ENCODE measurements around the gene STAP2. TPM values are rescaled to one million over a fixed set of nuclear protein-coding genes. Genes with fewer than 3 reads are reported as not detected.
A peak's percentile ranks its signal among the peaks of the same experiment; 100 is the strongest.

Gene STAP2
- total and polyA plus RNA-seq, 9 of the 15 experiments (the other 6 are each of a cell fraction or from before 2014, with no cell fraction given): 1.2 to 9.8 (median 4.5) TPM

DNA sequence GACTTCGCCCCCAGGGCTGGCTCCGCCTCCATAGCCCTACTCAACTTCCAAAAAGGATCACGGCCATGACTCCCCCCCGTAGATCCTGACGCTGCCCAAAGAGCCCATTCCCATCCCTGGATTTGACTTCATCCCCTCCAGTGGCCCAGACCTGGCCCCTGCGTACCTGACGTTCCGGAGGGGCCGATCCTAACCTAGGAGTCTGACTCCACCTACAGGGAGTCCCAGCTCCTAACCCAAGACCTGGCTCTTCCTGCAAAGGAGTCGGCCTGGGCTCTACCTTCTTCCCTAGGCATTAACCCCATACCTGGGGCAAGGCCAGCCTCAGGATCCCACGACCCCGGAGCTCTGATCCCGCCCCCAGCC, 10.8 kb downstream of the STAP2 start (continued):
- TF ChIP-seq, protein P1, sequence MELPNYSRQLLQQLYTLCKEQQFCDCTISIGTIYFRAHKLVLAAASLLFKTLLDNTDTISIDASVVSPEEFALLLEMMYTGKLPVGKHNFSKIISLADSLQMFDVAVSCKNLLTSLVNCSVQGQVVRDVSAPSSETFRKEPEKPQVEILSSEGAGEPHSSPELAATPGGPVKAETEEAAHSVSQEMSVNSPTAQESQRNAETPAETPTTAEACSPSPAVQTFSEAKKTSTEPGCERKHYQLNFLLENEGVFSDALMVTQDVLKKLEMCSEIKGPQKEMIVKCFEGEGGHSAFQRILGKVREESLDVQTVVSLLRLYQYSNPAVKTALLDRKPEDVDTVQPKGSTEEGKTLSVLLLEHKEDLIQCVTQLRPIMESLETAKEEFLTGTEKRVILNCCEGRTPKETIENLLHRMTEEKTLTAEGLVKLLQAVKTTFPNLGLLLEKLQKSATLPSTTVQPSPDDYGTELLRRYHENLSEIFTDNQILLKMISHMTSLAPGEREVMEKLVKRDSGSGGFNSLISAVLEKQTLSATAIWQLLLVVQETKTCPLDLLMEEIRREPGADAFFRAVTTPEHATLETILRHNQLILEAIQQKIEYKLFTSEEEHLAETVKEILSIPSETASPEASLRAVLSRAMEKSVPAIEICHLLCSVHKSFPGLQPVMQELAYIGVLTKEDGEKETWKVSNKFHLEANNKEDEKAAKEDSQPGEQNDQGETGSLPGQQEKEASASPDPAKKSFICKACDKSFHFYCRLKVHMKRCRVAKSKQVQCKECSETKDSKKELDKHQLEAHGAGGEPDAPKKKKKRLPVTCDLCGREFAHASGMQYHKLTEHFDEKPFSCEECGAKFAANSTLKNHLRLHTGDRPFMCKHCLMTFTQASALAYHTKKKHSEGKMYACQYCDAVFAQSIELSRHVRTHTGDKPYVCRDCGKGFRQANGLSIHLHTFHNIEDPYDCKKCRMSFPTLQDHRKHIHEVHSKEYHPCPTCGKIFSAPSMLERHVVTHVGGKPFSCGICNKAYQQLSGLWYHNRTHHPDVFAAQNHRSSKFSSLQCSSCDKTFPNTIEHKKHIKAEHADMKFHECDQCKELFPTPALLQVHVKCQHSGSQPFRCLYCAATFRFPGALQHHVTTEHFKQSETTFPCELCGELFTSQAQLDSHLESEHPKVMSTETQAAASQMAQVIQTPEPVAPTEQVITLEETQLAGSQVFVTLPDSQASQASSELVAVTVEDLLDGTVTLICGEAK (IDR thresholded peaks at IDR 0.05): 0 out of 2 replicates have a peak, but pooled peaks have one; percentile 31
- TF ChIP-seq, protein P1 (CRISPR knock-in tag; IDR thresholded peaks at IDR 0.05): no peak
- TF ChIP-seq SMARCA5 (IDR thresholded peaks at IDR 0.05) (0 out of 2 replicates have a peak, but pooled peaks have one; percentile 49), LCOR (CRISPR knock-in tag; IDR thresholded peaks at IDR 0.05) (peak; percentile 61; the same call in 1 of the 2 replicates), ZNF780A (CRISPR knock-in tag; IDR thresholded peaks at IDR 0.05) (no peak), SMC3 (conservative IDR thresholded peaks at IDR 0.05; ENCODE audit: insufficient read depth, low read depth, low read length) (no peak), CTBP1 (IDR thresholded peaks at IDR 0.05; ENCODE audit: borderline replicate concordance) (peak; percentile 27; the same call in 1 of the 2 replicates), XRCC3 (IDR thresholded peaks at IDR 0.05) (no peak), SOX6 (IDR thresholded peaks at IDR 0.05) (no peak), RAD21 (CRISPR knock-in tag; conservative IDR thresholded peaks at IDR 0.05 in 1 of 2, IDR thresholded peaks at IDR 0.05 in 1 of 2) (peak in 1 of 2 experiments; percentile 7; a peak in 1 of 4 replicates)
- TF ChIP-seq, protein P2, sequence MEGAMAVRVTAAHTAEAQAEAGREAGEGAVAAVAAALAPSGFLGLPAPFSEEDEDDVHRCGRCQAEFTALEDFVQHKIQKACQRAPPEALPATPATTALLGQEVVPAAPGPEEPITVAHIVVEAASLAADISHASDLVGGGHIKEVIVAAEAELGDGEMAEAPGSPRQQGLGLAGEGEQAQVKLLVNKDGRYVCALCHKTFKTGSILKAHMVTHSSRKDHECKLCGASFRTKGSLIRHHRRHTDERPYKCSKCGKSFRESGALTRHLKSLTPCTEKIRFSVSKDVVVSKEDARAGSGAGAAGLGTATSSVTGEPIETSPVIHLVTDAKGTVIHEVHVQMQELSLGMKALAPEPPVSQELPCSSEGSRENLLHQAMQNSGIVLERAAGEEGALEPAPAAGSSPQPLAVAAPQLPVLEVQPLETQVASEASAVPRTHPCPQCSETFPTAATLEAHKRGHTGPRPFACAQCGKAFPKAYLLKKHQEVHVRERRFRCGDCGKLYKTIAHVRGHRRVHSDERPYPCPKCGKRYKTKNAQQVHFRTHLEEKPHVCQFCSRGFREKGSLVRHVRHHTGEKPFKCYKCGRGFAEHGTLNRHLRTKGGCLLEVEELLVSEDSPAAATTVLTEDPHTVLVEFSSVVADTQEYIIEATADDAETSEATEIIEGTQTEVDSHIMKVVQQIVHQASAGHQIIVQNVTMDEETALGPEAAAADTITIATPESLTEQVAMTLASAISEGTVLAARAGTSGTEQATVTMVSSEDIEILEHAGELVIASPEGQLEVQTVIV (CRISPR knock-in tag; IDR thresholded peaks at IDR 0.05; ENCODE audit: borderline replicate concordance): peak; percentile 48; the same call in 1 of the 2 replicates
